ENCODE data around the gene PGR.

DNA sequence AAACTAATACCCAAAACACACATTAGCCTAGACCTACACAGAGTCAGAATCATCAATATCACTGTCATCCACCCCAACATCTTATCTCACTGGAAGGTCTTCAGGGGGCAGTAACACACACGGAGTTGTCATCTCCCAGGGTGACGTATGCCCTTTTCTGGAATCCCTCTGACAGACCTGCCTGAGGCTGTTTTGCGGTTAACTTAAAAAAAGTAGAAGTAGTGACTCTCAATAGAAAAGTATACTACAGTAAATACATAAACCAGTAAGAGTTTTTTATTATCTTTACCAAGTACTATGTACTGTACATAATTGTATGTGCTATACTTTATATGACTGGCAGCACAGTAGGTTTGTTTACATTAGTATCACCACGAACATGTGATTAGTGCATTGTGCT, 80.5 kb downstream of the PGR start:
- no peak for TF ChIP-seq EZH2 (IDR thresholded peaks at IDR 0.05; ENCODE audit: borderline replicate concordance, low read length)
- TF ChIP-seq, protein P1, sequence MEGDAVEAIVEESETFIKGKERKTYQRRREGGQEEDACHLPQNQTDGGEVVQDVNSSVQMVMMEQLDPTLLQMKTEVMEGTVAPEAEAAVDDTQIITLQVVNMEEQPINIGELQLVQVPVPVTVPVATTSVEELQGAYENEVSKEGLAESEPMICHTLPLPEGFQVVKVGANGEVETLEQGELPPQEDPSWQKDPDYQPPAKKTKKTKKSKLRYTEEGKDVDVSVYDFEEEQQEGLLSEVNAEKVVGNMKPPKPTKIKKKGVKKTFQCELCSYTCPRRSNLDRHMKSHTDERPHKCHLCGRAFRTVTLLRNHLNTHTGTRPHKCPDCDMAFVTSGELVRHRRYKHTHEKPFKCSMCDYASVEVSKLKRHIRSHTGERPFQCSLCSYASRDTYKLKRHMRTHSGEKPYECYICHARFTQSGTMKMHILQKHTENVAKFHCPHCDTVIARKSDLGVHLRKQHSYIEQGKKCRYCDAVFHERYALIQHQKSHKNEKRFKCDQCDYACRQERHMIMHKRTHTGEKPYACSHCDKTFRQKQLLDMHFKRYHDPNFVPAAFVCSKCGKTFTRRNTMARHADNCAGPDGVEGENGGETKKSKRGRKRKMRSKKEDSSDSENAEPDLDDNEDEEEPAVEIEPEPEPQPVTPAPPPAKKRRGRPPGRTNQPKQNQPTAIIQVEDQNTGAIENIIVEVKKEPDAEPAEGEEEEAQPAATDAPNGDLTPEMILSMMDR (IDR thresholded peaks at IDR 0.05; ENCODE audit: low read length), result no peak

Measured in OCI-LY1 (cell line).